CD4-positive, alpha-beta T cell treated with Interleukin-4 for 1 hour (primary cell): ENCODE data around the gene RRAD.
A peak's percentile ranks its signal among the peaks of the same experiment; 100 is the strongest.

Source experiments
- DNase-seq, 2 donors: peaks; one replicate each; pipeline ENCODE4 v3.0.0-alpha.2; 2020 to 2022

The RRAD gene

DNA sequence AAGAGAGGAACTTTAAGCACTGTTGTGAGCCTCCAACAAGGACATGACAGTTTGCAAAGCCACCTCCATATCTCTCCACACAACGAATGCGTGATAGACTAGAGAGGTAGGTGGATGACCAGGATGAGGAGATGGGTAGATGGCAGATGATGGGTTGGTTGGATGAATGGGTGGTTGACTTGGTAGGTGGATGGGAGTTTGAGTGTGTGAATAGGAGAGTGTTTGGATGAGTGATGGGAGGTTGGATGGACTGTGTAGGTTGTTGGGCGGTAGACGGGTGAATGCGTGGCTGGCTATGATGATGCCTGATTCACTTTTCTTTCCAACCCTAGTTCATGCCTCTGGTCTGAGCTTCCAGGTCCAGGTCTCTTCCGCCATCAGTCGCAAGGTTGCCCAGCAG is 10.8 kb downstream of the RRAD start:
- DNase-seq, result no peak

DNA sequence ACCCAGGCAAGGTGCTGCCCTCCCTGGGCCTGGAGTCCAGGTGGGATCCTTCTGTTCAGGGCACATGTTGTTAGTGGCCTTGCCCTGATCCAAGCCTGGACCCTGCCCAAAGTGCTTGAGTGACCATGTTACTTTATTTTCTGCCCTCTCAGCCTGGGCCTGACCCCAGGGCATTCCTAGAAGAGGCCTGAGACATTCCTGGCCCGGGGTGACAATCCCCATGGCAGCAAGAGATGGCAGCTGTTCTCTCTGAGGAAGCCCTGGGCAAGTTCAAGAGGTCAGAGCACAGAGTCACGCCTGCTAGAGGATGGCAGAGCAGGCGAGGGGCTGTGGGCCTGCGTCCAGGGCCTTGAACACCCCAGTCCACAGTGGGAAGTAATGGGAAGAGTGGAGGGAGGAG is 11.6 kb downstream of the RRAD start:
- DNase-seq, result no peak

DNA sequence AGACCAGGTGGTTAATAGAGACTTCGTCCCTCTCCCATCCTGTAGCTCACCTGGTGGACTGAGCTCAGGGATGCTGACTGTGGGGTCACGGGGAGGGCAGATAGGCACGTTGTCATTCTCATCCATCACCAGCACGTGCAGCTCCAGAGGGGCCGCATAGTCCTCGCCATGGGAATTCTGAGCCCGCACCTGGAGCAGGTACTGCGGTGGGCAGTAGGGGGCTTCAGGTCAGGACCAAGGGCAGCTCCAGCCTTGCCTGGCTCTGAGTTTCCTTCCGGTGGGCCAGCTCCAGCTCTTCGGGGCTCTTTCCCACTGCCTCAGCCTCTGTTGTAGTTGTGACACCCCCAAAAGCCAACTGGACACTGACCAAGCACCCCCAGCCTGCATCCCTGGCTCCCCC is 12.3 kb downstream of the RRAD start:
- DNase-seq, result no peak

DNA sequence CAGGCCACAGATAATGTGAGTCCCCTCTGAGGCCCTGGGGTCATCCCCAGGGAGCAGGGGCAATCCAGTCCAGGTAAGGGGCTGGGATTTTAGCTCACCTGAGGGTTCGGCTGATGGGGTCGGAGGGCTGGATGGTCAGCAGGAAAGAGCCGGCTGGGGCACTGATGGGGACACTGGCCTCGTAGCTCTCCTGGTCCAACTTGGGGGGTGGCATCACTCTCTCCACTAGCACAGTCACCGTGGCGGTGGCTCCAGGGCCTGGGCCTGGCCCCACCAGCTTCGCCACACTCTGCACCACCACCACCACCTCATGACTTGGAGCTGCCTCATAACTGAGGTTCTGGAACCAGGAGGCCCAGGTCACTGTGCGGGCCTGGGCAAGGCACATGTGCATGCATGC is 13.5 kb downstream of the RRAD start:
- DNase-seq, result no peak

DNA sequence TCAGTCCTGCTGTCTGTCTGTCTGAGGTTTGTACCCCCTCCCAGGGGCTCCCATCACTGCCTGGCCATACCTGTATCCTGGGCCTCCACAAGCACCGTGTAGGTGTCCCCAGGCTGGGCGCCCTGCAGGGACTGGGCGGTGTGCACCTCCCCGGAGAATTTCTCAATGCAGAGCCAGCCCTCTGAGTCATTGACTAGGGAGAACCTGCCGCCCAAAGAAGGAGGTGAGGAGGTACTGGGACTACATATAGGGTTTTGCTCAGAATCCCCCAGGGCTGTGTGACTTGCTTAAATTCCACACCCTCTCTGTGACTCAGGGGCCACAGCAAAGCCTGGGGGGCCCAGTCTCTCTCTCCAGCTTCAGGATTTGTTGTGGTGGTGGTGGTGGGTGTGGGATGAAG is 14.2 kb downstream of the RRAD start:
- DNase-seq, result no peak

DNA sequence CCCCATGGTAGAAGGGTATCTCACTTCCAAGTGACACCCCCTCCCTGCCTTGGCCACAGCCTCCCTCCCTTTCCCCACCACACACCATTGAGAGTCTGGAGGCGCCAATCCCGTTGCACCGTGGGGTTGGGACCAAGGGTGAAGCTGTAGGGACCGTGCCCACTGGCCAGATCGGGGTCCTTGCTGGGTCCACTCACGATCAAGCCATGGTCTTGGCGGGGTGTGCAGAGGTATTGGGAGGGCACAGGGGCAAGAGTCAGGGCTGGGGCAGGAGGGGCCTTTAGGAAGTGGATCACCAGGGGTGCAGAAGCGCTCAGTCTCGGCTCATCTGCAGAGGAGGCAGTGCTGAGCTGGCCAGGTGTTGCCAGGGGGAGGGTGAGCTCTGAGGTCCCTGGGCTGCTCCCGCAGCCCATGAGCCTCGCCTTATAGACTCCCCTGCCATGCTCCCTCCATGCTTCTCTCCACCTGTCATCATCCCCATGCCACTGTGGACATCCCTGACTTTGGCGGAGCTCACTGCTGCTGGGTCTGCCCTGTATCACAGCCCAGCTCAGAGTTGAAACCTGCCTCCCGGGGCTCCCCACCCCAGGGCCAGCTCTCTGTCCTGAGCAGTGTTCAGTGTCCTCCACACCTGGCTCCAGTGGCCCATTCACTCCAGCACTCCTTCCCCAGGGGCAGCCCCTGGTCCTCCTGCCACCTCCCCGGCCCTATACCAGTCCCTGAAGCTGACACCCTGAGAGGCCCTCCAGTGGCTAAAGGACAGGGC is 15.0 kb downstream of the RRAD start:
- DNase-seq, result no peak

DNA sequence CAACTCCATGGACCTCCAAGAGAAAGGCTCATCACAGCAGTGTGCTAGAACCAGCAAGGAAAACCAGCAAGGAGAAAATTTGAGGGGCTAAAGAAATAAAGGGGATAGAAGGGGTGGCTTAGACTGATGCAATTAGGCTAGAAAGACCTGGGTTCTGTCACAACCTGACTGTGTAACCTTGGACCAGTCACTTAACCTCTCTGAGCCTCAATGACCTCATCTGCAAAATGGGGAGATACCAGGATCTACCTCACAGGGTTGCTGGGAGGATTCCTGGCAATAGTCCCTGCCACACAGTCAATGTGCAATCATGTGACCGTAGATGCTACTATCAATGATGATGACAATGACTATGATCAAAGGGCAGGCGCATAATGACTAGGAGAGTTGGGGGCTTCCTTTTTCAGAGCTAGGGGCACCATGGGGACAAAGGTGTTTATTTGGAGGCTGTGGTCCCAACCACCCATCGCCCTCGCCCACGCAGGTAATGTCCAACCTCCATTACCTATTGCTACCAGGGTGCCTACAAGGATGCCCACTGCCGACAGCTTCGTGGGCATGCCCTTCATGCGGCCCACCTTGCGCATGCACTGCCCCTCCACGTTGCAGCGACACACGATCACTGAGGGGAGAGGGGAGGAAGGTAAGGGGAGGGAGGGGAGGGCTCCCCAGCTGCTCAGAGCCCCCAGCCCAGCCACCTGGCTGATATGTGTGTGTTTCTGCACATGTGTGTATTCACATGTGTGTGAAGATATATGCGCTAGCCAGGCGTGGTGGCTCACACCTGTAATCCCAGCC is 16.4 kb downstream of the RRAD start:
- no peak for DNase-seq

DNA sequence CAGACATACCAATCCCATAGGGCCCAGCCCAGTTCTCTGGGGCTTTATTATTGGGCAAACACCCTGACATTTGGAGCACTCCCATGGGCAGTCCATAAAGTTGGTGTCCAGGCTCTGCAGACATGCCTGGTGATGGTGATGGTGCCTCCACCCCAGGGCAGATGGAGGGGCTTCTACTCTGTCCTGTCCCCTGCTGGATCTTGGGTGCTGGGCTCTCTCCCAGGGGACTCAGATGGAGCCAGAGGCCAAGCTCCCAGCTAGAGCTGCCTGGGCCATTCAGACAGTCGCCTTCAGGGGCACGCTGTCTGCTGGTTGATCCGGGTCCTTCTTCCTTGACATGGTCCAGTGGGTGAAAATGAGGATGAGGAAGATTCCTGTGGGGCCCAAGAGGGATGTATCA is 17.2 kb downstream of the RRAD start:
- DNase-seq, result no peak

DNA sequence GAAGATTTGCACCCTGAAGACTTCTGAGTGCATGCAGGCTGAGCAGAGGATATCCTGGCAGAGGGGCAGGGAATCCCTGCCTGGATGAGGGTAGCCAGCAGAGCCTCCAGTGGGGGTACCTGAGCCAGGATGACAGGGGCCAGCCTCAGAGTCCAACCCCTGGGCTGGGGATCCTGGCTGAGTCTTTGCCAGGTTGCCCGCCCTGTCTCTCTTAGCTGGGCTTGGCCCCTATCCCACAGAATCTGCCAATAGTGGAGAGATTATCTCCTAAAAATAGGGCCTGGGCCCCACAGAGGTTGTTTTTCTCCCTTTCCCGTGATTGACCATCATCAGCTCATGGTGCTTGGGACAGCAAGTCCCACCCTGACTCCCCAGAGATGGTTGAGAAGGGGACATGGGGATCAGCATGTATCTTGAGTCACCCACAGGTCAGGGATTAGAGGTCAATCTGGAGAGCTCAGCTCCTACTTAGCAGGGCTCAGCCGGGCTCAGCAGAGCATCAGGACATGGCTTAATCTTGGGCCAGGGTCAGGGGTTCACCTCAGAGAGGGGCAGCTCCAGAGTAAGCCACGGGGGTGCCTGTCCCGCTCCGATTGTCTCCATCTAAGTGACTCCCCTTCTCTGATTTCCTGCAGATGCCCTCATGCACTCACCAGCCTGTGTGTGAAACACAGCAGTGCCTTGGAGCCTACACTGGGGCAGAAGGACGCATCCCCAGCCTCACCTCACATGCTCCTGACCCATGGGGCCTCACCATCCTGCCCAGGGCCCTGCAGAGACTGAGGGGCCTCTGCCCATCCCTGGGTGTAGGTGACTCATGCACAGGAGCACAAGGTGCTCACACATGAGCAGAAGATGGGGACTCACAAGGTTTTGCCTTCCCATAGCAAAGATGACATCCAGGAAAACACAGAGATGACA is 18.2 kb downstream of the RRAD start:
- DNase-seq, result no peak

DNA sequence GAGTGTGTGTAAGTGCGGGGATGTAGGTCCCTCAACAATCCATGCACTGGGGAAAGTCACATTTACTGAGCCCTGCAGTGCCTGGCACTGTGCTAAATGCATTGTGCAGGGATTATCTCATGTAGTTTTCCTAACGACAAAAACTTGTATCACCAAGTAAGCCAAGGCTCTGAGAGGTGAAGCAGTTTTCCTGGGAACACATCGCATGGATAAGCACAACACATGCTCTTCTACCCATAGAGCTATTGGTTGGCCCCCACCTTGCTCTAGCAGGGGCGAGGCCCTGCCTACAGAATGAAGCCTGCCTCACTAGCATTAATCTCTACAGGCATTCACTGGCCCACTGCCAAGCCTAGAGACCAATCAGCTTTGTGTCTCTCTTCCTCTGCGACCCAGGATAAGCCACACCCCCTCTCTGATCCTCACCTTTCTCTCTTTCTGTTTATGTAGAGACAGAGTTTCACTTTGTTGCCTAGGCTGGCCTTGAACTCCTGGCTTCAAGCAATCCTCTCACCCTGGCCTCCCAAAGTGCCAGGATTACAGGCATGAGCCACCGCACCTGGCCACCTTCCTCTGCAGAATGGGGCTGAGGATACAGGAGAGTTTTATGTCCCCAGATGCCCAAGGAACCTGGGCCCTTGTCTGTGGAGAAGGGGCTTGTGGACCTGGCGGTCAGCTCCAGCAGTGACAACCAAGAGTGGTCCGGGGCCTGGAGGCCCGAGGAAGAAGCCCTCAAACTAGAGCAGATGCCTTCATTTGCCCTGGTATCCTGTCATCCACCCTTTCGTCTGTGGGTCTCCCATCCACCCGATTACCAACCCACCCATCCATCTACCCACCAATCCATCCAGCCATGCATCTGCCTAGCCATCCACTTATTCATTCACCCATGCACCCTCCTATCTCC is 19.4 kb downstream of the RRAD start:
- peak; percentile 36 to 38 for DNase-seq

DNA sequence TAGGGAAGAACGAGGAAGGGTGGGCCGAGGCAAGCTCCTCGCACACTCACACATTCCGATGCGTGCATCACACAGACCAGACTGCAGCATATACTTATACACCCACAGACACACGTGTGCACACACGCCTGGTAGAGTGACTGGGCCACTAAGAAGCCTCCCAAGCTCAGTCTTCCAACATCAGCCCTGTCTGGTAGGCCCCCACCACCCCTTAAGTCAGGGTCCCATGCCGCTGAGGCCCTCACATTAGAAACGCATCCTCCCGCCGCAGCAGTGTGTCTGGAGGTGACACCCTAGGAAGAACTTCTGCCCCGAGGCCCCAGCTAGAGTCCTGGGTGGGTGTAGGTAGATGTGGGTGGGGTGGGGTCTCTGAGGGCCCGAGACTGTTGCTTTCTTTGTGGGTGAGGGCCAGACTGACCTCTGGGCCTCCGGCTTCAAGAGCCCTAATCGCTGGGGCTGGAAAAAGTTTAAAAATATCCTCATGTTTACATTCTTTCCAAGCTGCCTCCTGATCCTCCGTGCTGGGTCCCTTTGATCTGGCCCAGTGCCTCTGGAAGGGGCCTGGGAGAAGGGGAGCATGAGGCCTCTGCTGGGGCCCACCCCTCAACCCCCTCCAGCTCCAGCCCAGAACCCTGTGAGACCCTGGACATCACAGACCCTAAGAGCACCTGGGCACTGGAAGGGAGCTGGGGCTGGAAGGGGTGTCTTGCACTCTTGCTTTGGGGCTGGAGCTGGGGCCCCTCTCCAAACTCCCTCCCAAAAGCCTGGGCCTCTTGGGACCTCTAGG is 20.3 kb downstream of the RRAD start:
- DNase-seq, result no peak

DNA sequence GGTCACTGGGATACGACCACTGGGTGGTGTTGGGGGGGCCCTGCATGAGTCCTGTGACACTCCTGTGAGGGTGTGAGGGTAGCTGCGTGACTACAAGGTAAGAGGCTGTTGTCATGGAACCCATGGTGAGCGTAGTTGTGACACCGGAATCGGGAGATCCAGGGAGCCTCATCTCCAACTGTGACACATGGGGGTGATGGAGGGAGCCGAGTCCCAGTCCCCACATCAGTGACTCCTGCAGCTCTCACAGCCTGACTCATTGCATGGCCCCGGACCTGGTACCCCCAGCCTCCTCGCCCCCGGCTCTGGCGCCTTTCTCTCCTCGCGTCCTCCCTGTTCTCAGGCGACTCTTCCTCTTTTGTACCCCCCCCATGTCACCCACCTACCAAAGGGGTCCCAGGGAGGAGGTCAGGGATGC is 20.9 kb downstream of the RRAD start:
- DNase-seq, result no peak

DNA sequence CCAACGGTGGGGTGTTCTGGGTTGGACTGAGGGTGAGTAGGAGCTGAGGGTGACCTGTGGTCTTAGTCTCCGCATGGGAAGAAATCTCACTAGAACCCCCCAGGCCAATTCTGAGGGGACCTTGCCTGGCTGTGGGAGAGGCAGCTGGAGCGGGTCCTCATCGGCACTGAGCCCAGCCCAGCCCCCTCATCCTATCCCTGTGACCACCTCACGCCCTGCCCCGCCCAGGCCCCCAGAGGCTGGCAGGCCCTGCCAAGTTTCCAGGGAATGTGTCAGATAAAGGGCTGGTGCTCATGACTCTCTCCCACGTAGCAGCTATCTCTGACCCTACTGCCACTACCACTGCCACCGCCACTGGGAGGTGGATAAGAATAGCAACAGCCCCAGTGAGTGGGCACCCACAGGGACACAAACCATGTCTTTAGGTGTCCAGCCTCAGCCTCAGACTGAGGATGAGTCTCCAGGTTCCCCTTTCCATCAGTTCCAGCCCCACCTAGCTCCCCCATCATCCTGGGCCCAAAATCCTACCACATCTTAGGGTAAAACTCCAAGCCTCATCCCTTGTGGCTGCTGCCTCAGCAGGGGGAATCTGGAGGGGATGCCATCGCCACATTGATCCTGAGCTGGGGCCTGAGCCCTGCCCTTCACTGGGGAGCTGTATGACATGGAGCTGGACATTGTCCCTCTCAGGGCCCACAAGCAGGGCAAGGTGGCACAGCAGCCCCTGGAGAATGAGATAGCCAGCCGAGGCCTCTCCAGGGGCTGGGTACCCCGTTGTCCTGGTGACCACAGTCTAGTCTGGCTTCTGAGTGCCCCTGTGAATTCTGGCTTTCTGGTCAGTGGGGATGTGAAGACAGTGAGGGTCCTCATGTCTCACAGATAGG is 21.5 kb downstream of the RRAD start:
- no peak for DNase-seq

DNA sequence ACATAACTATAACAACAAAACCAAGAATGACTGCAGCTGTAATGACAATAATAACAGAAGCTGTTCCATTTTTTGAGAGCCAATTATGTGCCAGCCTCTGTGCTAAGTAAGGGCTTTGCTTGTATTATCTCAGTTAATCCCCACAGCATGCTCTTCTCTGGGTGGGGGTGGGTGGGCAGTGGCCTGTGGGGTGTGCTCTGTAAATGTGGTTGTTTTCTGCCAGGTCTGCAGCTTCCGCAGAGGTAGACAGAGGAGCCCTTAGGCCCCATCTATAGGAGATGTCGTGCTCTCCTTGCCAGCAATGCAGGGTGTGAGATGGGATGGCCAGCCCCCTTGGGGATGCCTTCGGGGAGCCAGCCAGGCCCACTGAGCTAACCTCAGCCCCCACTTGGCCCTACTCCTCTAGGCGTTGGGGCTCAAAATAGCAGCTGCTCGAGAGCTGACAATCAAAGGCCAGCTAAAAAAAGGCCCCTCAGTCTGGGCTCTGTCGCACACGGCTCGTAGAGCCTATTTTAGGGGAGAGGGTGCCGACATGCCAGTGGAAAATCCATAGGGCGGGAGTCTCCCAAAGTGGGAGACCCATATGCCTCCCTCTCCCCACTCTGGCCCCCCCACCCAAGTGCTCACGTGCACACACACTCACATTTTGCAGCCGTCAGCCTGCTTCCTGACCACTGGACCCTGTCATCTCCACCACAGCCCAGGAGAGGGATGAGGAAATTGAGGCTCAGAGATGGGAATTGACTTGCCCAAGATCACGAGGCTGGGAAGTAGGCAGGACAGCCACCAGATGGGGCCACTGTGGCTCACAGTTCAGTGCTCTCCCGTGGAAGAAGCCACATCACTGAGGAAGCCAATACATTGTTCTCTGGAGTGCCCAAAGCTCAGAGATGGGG is 22.4 kb downstream of the RRAD start:
- DNase-seq, result no peak

DNA sequence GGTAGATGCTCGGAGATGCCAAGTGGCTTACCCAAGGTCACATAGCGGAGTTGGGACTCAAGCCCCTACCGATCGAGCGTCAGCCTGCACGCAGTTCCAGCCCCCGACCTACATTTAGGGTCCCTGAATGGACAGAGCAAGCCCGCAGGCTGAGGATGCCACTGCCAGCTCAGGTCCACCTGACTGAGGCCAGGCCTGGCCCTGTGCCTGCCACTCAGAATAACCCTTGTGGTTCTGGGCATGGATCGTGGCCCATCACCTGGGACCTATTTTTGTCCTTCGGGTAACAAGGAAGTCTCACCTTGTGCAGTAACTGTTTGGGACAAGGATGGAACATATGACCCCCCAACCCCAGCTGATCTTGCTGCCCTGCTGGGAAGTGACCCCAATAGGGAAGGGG is 23.7 kb downstream of the RRAD start:
- DNase-seq, result no peak

DNA sequence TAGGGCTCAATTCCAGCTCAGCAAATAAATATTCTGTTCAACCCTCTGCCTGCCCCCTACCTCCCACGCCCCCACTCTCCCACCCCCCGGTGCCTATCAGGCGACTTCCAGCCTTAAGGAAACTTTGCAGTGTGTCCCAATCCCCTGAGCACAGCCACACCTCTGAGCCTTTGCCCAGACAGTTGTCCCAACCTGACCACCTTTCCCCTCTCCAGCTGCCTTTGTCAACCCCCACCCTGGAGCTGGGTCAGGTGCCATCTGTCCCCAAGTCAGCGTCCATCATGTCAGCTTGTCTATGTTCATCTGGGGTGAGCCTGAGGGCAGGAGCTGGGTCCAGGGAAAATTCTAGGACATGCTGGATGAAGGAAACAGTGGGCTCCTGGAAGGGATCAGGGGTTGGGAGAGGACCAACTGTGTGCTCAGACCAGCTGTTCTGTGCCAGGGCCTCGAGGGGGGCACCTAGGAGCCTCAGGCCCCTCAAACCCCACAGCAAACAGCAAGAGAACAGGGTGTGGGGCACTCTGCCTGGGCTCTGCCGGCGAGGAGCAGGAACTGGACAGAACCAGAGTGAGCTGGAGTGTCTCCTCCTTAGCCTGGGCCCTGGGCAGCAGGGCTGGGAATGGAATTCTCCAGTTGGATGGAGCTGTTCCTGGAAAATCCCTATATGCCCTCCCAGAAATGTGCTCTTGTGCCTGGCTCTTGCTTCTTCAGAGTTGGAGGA is 24.5 kb downstream of the RRAD start:
- DNase-seq, result no peak

DNA sequence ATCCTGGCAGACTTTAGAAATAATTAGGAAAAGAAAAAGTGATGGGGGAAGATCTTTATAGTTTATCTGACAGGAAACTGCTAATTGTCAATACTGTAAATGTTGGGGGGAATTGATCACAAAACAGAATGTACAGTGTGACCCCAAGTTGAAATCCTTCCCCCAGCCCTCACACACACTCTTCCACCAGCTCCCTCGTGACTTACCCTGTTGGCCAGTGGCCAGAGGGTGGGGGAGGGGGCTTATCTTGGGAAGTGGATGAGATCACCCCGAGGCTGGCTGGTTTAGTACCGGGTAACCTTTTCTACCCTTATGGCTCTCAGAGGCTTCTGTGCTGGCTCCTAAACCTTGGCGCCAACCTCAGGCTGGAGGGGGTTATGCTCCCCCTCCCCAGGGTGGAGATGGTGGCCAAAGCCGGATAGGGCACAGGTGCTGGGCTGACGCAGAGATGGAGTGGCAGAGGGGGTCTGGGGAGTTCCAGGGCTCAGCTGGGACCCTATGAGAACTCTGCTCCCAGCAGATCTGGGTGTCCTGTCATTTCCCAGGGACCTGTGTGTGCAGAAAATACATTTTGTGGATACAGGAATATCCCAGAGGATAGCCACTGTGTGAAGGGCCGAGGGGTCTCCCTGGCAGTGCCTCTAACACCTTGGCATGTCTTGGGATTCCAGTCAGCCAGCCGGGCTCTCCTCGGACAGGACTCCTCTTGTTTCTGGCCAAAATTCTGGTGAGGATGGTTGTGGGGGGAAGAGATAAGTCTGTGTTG is 25.2 kb downstream of the RRAD start:
- no peak for DNase-seq
